Breast epithelium (tissue), 4 donors: ENCODE results near the gene CACNA2D2. TPM values are rescaled to one million over a fixed set of nuclear protein-coding genes. Genes with fewer than 3 reads are reported as not detected.

Experiments
- DNase-seq, 2 donors: peaks; one replicate each; pipeline ENCODE4 v3.0.0-alpha.2; 2019; ENCODE audit warnings: low spot score in 2 of 2
- H3K27ac ChIP-seq, 2 donors: fragments of 200-600 bp; sonication (generic) in 1 of 2; one replicate each; pipeline ENCODE4 v1.5.1; 2016 to 2019; ENCODE audit warnings: mild to moderate bottlenecking in 1 of 2
- H3K27me3 ChIP-seq, 2 donors: fragments of 200-600 bp; sonication (generic) in 1 of 2; one replicate each; pipeline versions ENCODE4 v1.5.1 to v1.6.0; 2017 to 2019; ENCODE audit warnings: control low read depth in 1 of 2, mild to moderate bottlenecking in 1 of 2
- H3K36me3 ChIP-seq: fragments of 200-600 bp; one replicate; pipeline ENCODE4 v1.5.1; 2019
- H3K4me1 ChIP-seq, 2 donors: fragments of 200-600 bp; sonication (generic); one replicate each; pipeline ENCODE4 v1.5.1; 2016 to 2019; ENCODE audit warnings: control low read depth in 1 of 2
- H3K4me3 ChIP-seq, 3 donors: fragments of 200-600 bp; sonication (generic); 1 replicate in 2 of 3; 2 replicates in 1 of 3; pipeline ENCODE4 v1.5.1; 2016 to 2019; ENCODE audit warnings: mild to moderate bottlenecking in 3 of 3, moderate library complexity in 2 of 3
- H3K9me3 ChIP-seq, 2 donors: fragments of 200-600 bp; sonication (generic) in 1 of 2; one replicate each; pipeline ENCODE4 v1.5.1; 2016 to 2019; ENCODE audit warnings: control low read depth in 1 of 2
- POLR2A ChIP-seq: fragments of 450-650 bp; IDR thresholded peaks from one replicate; pipeline ENCODE4 v1.6.1; 2016; ENCODE audit warnings: antibody characterized with exemption, mild to moderate bottlenecking, moderate library complexity
- POLR2AphosphoS5 ChIP-seq, 3 donors: sonication (generic); formaldehyde crosslinking; IDR thresholded peaks; one replicate each; pipeline ENCODE4 v1.6.1; 2017; ENCODE audit warnings: antibody characterized with exemption in 3 of 3
- intact Hi-C: fragments of 100-400 bp; cut with DNase I; formaldehyde crosslinking; loops from one replicate; pipeline ENCODE4 v1.15.1; 2023; ENCODE audit warnings: low total_unique reads
- total RNA-seq, 3 donors: library from RNA; depleted of rRNA; stranded (reverse); fragments of >200 nt; gene quantifications; one replicate each; pipeline ENCODE4 v1.1.0, GENCODE V29; 2016
- TF ChIP-seq, protein P1 (sequence below), 3 donors: fragments of 450-650 bp; IDR thresholded peaks; one replicate each; pipeline ENCODE4 v1.5.1; 2016 to 2017; ENCODE audit warnings: antibody characterized with exemption in 3 of 3, mild to moderate bottlenecking in 3 of 3, moderate library complexity in 3 of 3

The CACNA2D2 gene
- total RNA-seq, 3 donors from 2014 or later = 0.80 to 2.0 (median 1.5) TPM

DNA sequence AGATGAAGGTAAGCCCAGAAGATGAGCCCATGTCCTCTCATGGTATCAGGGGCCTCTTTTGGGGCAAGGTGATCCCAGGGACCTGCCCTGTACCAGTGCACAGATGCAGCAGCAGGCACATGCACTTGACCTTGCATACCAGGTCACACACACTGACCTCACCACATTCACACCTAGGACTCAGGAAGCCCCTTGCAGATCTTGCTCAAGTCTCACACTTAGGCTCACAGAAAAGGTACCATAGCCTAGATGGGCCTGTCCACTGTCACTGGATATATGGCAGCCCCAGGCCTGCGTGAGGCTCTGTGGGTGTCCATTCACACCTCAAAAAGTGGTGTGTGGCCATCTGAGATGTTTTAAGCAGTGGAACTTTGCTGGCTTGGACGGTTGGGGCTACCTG, 58.7 kb downstream of the CACNA2D2 start:
- no peaks in the 10 kb centered on the region for H3K36me3 ChIP-seq
- no peak for DNase-seq
- TF ChIP-seq POLR2A (no peak), POLR2AphosphoS5 (IDR thresholded peaks at IDR 0.05) (no peak)
- TF ChIP-seq, protein P1, sequence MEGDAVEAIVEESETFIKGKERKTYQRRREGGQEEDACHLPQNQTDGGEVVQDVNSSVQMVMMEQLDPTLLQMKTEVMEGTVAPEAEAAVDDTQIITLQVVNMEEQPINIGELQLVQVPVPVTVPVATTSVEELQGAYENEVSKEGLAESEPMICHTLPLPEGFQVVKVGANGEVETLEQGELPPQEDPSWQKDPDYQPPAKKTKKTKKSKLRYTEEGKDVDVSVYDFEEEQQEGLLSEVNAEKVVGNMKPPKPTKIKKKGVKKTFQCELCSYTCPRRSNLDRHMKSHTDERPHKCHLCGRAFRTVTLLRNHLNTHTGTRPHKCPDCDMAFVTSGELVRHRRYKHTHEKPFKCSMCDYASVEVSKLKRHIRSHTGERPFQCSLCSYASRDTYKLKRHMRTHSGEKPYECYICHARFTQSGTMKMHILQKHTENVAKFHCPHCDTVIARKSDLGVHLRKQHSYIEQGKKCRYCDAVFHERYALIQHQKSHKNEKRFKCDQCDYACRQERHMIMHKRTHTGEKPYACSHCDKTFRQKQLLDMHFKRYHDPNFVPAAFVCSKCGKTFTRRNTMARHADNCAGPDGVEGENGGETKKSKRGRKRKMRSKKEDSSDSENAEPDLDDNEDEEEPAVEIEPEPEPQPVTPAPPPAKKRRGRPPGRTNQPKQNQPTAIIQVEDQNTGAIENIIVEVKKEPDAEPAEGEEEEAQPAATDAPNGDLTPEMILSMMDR (IDR thresholded peaks at IDR 0.05) = no peak
- no peaks in the 10 kb centered on the region for H3K27me3 ChIP-seq
- H3K4me3 ChIP-seq = no peak overlapping the region
- peak overlapping the region in 1 of 2 donors; percentile 48 for H3K27ac ChIP-seq
- no peaks in the 10 kb centered on the region for H3K4me1 ChIP-seq
- no peaks in the 10 kb centered on the region for H3K9me3 ChIP-seq
- intact Hi-C loops = no loop called here

DNA sequence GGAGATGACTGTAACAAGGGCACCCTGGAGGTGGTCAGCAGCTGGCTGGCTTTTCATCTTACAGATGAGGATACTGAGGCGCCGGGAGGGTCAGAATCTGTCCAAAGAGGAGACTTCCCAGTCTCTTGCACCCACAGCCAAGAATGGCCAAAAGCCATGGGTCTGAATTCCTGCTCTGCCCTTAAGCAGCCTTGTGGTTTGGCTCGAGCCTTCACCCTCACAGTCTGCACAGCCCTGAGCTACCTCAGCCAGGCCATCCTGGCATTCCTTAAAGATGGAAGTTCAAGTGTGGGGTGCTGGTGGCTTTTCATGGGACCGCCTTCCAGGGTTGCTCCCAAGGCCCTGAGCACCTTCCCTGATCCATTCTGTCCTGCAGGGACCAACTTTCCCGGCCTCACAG, 59.2 kb downstream of the CACNA2D2 start:
- no peak for DNase-seq
- Histone ChIP-seq H3K27me3 (no peaks in the 10 kb centered on the region), H3K9me3 (no peaks in the 10 kb centered on the region), H3K27ac (peak overlapping the region in 1 of 2 donors; percentile 48), H3K4me3 (no peak overlapping the region), H3K36me3 (no peaks in the 10 kb centered on the region), H3K4me1 (no peaks in the 10 kb centered on the region)
- no peak for TF ChIP-seq POLR2AphosphoS5 (IDR thresholded peaks at IDR 0.05)
- TF ChIP-seq, protein P1 (IDR thresholded peaks at IDR 0.05) = no peak
- TF ChIP-seq POLR2A = no peak
- intact Hi-C loops = no loop called here

DNA sequence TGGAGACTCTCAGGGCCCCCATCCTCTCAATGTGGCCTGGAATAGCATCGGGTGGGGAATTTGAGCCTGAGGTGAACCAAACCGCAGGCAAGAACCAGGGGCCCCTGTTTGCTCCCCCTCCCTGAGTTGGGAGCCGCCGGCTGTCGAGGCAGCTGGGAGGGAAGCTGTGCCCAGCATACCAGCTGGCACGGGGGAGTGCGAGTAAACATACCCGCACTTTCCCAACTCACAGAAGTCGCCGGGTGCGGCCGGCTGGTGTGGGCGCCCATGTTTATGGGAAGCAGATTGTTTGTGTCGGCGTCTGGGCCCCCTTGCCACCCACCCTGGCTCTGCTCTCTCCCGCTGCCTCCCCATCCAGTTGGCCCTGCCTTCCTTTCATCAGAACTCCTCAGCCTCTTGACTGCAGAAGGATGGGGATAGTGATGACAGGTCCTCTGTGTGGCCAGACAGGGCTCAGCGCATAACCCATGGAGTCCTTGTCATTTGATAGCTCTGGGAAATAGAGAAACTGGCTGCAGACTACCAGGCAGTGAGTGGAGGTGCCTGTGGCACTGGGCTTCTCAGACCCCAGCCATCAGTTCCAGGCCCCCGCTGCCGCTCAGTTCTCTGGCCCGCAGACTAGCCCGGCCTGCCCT, 60.4 kb downstream of the CACNA2D2 start:
- Histone ChIP-seq H3K27ac (no peak overlapping the region), H3K4me1 (no peaks in the 10 kb centered on the region), H3K9me3 (no peaks in the 10 kb centered on the region), H3K36me3 (no peaks in the 10 kb centered on the region), H3K27me3 (no peaks in the 10 kb centered on the region), H3K4me3 (no peak overlapping the region)
- no peak for DNase-seq
- no peak for TF ChIP-seq POLR2AphosphoS5 (IDR thresholded peaks at IDR 0.05)
- TF ChIP-seq POLR2A = no peak
- TF ChIP-seq, protein P1 (IDR thresholded peaks at IDR 0.05) = no peak
- intact Hi-C loops = no loop called here

DNA sequence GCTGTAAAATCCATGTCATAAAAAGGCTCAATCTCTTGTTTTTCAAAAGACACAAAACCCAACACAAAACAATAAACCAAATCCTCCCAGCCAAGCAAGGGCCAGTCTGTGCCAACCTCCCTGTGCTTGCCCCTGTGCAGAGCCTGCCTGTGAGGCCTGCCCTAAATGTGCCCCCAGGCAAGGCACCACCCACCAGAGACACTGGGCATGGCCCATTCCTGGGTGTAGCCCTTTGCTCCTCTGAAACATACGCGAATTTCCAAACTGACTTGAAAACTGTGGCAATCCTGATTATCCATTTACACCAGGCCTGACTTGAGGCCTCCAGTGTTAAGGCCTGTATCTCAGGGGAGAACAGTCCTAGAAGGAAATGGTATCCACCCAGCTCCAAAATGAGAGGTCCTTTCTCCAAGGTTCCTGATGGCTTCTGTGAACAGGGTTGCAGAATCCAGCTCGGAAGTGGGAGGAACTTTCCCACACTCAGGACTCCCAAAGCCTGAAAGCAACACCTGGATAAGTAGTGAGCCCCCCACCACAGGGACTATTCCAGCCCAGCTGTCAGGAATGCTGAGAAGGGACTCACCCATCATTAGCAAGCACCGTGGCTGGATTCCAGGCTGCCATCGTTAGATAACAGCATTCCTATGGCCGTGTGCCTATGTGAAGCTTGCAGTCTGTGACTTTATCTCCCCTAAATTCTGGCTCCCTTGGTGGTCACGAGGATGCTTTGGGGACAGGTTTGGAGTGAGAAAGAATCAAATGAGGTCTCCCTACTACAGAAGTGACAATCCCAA, 61.8 kb downstream of the CACNA2D2 start:
- Histone ChIP-seq H3K4me1 (no peaks in the 10 kb centered on the region), H3K4me3 (no peak overlapping the region), H3K27ac (no peak overlapping the region), H3K36me3 (no peaks in the 10 kb centered on the region), H3K27me3 (no peaks in the 10 kb centered on the region), H3K9me3 (no peaks in the 10 kb centered on the region)
- no peak for DNase-seq
- TF ChIP-seq POLR2A (no peak), POLR2AphosphoS5 (IDR thresholded peaks at IDR 0.05) (no peak)
- TF ChIP-seq, protein P1 (IDR thresholded peaks at IDR 0.05) = no peak
- intact Hi-C loops = no loop called here

DNA sequence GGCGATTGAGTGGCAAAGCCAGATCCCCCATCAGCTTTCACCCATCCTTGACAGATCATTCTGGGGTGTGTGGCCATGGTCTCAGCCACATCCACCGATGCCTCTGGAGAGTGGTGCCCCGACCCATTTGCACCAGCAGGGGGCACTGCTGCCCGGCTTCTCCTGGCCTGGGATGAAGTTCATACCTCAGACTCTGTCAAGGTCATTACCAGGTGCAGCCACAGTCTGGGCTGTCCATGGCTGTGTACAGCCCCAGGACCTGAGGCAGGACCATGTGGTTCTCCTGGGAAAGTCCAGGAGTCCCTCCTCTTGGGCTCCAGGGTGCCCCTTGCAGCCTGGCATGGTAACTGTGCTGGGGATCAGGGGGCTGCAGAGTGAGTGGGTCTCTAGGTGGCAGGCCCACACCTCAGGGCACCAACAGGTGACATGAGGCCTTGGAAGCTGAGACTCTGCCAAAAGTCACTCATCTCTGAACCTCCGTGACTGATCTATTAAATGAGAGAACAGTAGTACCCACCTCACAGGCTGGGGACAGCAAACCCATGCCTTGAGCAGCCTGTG, 67.2 kb downstream of the CACNA2D2 start:
- no peak overlapping the region for H3K4me3 ChIP-seq
- H3K27ac ChIP-seq = no peak overlapping the region
- H3K4me1 ChIP-seq = no peaks in the 10 kb centered on the region
- H3K36me3 ChIP-seq = no peaks in the 10 kb centered on the region
- peak; percentile 43 to 78 for DNase-seq
- no peak for TF ChIP-seq POLR2A
- TF ChIP-seq, protein P1 (IDR thresholded peaks at IDR 0.05) = peak; percentile 50 to 80 (median 70)
- H3K27me3 ChIP-seq = no peaks in the 10 kb centered on the region
- H3K9me3 ChIP-seq = no peaks in the 10 kb centered on the region
- intact Hi-C loops = loop anchor here (5.0 to 10.0 kb wide), 2 partner anchors 89 to 776 kb away; no protein-coding TSS in a partner anchor
